Activated CD4-positive, alpha-beta T cell treated with anti-CD3 and anti-CD28 coated beads, Interleukin-2, amount 10 ng/mL, durations not matched to agents 24 days and 14 days (primary cell): ENCODE results near the gene SOS2. TPM values are rescaled to one million over a fixed set of nuclear protein-coding genes. Genes with fewer than 3 reads are reported as not detected.
"Not testable (repeated sequence)": the region's sequence is repeated elsewhere in the genome, so short reads cannot be mapped to it uniquely, and the experiment has no call there.

Experiments used
- DNase-seq: peaks from one replicate; pipeline ENCODE4 v3.0.0; 2022
- H3K27ac Mint-ChIP-seq: one replicate; pipeline ENCODE4 v1.8.0; 2022; ENCODE audit warnings: mild to moderate bottlenecking, mixed read lengths
- H3K27me3 Mint-ChIP-seq: one replicate; pipeline ENCODE4 v1.8.0; 2022; ENCODE audit warnings: mixed read lengths
- H3K36me3 Mint-ChIP-seq: one replicate; pipeline ENCODE4 v1.8.0; 2022; ENCODE audit warnings: low read depth, mild to moderate bottlenecking, mixed read lengths
- H3K4me1 Mint-ChIP-seq: one replicate; pipeline ENCODE4 v1.8.0; 2021; ENCODE audit warnings: mixed read lengths
- H3K4me3 Mint-ChIP-seq: one replicate; pipeline ENCODE4 v1.8.0; 2022; ENCODE audit warnings: mild to moderate bottlenecking, moderate library complexity, mixed read lengths
- H3K9me3 Mint-ChIP-seq: one replicate; pipeline ENCODE4 v1.8.0; 2021; ENCODE audit warnings: mixed read lengths
- intact Hi-C: fragments of 100-400 bp; cut with micrococcal nuclease; formaldehyde crosslinking; loops from one replicate; pipeline ENCODE4 v1.15.1; 2023
- total RNA-seq: library from RNA; stranded (reverse); gene quantifications from 2 replicates; pipeline ENCODE4 v1.2.3, GENCODE V29; 2022

The SOS2 gene
- total RNA-seq, 1 donor from 2014 or later = 17.7 TPM

DNA sequence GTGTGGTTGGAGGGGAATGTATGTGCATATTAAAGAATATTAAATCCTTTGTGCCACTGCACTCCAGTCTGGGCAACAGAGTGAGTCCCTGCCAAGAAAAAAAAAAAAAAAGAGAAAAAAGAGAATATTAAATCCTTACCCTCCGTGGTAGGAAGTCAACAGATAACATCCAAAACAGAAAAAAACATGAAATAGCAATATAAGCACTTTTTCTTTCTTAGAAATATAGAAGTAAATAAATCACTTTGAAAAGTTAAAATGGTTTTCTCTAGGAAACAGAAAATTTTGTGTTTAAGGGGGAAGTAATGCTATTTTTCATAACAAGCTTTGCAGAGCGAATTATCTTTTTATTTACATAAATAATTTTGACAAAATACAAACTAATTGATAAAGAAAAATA, 17.6 kb downstream of the SOS2 start:
- Mint-ChIP-seq H3K27ac (no peak overlapping the region), H3K27me3 (no peaks in the 10 kb centered on the region), H3K36me3 (no peaks in the 10 kb centered on the region), H3K4me3 (no peak overlapping the region), H3K4me1 (peaks cover 4% of the 10 kb centered on the region), H3K9me3 (no peaks in the 10 kb centered on the region)
- no peak for DNase-seq
- intact Hi-C loops = no loop called here

DNA sequence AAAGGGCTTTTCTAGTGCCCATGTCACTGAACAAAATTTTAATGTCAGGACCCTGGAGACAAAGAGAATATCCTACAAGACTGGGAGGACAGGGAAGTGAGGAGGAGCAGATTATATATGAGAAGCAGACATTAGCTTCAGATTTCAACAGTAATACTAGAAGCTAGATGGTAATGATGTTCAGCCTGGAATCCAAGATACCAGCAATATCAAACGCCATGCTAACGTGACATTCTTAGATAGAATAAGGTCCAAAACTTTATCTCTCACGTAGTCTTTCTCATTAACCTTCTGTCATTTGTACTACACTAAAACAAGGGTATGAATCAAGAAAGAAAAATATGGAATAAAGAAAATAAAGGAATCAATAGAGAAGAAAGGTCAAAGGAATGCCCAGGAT, 18.7 kb downstream of the SOS2 start:
- intact Hi-C loops = no loop called here
- peaks cover 4% of the 10 kb centered on the region for H3K4me1 Mint-ChIP-seq
- DNase-seq = no peak
- no peaks in the 10 kb centered on the region for H3K9me3 Mint-ChIP-seq
- no peak overlapping the region for H3K27ac Mint-ChIP-seq
- H3K36me3 Mint-ChIP-seq = no peaks in the 10 kb centered on the region
- H3K4me3 Mint-ChIP-seq = no peak overlapping the region
- no peaks in the 10 kb centered on the region for H3K27me3 Mint-ChIP-seq

DNA sequence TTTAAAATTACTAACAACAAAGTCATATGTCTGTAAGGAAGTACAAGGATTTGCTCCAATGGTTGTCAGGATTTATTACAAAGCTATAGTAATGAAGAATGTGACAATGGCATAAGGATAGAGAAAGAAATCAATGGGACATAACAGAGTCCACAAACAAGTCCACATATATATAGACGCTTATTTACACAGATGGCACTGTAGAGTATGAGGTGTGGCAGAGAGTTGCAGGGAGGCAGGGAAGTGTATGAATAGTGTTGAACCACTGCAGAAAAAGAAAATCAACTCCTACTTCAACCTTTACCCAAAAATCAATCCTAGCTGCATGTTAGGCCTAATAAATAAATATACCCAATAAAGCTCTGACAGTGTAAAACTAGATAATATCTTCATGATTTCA, 21.3 kb downstream of the SOS2 start:
- Mint-ChIP-seq H3K9me3 (no peaks in the 10 kb centered on the region), H3K4me1 (peaks cover 4% of the 10 kb centered on the region), H3K27ac (no peak overlapping the region), H3K27me3 (no peaks in the 10 kb centered on the region), H3K36me3 (no peaks in the 10 kb centered on the region), H3K4me3 (no peak overlapping the region)
- DNase-seq = no peak
- intact Hi-C loops = no loop called here

DNA sequence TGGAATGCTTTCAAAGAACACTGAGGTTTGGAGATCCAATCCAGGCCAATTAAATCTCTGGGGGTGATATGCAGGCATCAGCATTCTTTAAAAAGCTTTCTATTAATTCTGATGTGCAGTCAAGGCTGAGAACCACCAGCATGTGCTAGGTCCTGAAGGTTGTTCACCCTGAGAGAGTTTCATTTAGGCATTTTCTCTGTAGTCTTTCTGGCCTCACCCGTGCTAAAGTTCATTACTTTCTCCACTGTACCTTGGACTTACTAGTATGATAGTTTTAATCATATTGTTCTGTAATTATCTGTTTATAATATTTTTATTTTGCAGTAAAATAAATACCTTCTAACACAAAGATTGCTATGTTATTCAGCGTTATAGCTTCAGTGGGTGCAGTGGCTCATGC, 32.9 kb downstream of the SOS2 start:
- H3K27ac Mint-ChIP-seq = no peak overlapping the region
- H3K36me3 Mint-ChIP-seq = peaks cover 15% of the 10 kb centered on the region
- no peak for DNase-seq
- H3K4me1 Mint-ChIP-seq = no peaks in the 10 kb centered on the region
- no peaks in the 10 kb centered on the region for H3K27me3 Mint-ChIP-seq
- intact Hi-C loops = no loop called here
- no peaks in the 10 kb centered on the region for H3K9me3 Mint-ChIP-seq
- H3K4me3 Mint-ChIP-seq = no peak overlapping the region

DNA sequence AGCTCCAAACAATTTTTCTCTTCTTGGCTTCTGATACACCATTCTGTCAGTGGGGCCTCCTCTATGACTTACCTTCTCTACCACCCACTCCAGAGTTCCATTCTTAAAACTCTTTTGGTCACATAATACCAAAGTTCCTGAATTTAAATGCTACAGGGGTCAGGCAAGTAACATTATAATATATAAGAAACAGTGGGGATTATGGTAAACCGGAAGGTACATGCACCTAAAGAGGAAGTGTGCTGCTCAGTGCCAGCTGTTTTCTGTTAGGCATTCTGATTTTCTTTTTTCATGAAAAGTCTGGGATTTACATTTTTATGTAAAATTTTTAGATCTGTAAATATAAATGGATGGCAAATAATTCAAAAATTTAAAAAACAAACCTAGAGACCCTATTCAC, 39.9 kb downstream of the SOS2 start:
- Mint-ChIP-seq H3K36me3 (peaks cover 7% of the 10 kb centered on the region), H3K27ac (no peak overlapping the region), H3K4me1 (no peaks in the 10 kb centered on the region), H3K9me3 (no peaks in the 10 kb centered on the region), H3K27me3 (no peaks in the 10 kb centered on the region), H3K4me3 (no peak overlapping the region)
- intact Hi-C loops = no loop called here
- no peak for DNase-seq

DNA sequence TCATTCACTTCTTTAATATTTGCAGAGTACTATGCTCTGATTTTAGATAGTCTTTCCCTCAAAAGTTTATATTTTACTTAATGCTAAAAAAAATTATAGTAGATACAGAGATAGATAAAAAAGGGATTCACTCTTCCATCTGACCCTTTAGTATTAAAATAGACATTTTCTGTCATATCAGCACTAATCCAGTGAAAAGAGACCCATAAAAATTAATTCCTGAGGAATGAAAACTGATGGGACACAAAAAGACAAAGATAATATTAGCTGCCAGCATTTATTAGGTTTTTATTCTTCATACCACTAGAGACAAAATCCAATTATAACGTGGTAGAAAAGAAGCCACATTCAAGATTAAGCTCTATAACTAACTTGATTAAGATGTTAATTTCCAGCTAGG, 45.3 kb downstream of the SOS2 start:
- intact Hi-C loops = no loop called here

DNA sequence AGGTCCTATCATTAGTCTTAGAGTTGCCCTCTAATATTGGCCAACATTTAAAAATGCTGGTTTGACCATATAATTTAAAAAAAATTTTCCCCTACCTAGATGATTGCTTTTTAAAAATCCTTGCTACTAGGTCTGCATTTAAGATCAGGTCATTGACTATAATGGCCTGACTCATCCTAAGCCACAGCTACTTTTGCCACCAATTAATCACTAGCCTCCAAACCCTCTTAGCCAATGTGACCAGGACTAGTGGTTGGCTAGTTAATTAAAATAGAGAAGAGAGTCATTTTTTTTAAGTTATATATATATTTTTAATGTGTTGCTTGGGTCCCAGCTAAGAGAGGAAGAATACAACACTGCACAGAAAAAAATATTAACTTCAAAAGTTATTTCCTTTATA, 57.5 kb downstream of the SOS2 start:
- DNase-seq = no peak
- no peaks in the 10 kb centered on the region for H3K27me3 Mint-ChIP-seq
- H3K4me3 Mint-ChIP-seq = no peak overlapping the region
- no peaks in the 10 kb centered on the region for H3K4me1 Mint-ChIP-seq
- no peaks in the 10 kb centered on the region for H3K9me3 Mint-ChIP-seq
- intact Hi-C loops = no loop called here
- no peak overlapping the region for H3K27ac Mint-ChIP-seq
- peaks cover 17% of the 10 kb centered on the region for H3K36me3 Mint-ChIP-seq

More for the DNA sequence above, 45.3 kb downstream of the SOS2 start:
- H3K27ac Mint-ChIP-seq = no peak overlapping the region
- no peaks in the 10 kb centered on the region for H3K9me3 Mint-ChIP-seq
- no peaks in the 10 kb centered on the region for H3K4me1 Mint-ChIP-seq
- no peaks in the 10 kb centered on the region for H3K27me3 Mint-ChIP-seq
- peaks cover 10% of the 10 kb centered on the region for H3K36me3 Mint-ChIP-seq
- no peak overlapping the region for H3K4me3 Mint-ChIP-seq
- DNase-seq = no peak

DNA sequence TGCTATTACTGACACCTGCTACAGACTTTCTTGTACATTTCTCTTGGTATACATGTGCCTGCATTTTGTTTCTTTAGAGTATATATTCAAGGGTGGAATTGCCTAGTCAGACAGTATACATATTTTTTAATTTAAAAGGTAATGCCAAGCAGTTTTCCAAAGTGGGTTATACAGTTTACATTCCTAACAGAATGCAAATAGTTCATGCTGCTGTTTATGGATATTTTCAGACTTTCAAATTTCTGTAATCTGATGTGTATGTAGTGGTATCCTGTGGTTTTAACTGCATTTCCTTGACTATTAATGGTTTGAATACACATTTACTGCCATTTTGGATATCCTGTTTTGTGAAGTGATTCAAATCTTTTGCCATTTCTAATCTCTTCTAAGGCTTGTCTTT, 59.5 kb downstream of the SOS2 start:
- no peak for DNase-seq
- Mint-ChIP-seq H3K27me3 (no peaks in the 10 kb centered on the region), H3K4me1 (no peaks in the 10 kb centered on the region), H3K4me3 (no peak overlapping the region), H3K27ac (no peak overlapping the region), H3K36me3 (peaks cover 6% of the 10 kb centered on the region), H3K9me3 (no peaks in the 10 kb centered on the region)
- intact Hi-C loops = no loop called here

DNA sequence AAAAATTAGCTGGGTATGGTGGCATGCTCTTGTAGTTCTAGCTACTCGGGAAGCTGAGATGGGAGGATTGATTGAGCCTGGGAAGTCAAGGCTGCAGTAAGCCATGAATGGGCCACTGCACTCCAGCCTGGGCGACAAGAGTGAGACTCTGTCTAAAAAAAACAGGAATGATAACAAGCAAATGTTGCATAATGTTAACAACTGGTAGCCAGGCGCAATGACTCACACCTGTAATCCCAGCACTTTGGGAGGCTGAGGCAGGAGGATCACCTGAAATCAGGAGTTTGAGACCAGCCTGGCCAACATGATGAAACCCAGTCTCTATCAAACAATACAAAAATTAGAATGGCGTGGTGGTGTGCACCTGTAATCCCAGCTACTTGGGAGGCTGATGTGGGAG, 64.0 kb downstream of the SOS2 start:
- H3K4me1 Mint-ChIP-seq, H3K27me3 Mint-ChIP-seq, H3K36me3 Mint-ChIP-seq, DNase-seq, H3K9me3 Mint-ChIP-seq, H3K27ac Mint-ChIP-seq, H3K4me3 Mint-ChIP-seq, intact Hi-C loops: not testable (repeated sequence)

DNA sequence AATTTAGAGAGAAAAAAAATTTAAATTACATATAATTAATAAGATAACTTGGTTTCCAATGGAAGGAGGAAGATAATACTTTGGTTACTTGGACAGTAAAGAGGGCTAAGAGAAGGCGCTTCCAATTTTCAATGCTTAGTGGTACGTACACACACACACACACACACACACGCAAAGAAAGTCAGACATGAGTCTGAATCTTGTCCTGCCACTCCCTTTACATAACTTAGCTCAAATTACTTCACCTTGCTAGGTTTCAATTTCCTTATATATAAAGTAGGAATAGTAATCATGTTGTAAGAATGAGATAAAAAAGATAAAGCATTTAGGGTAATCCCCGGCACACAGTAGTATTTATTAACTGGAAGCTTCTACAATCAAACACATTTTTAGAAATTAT, 75.3 kb downstream of the SOS2 start:
- Mint-ChIP-seq H3K27me3 (no peaks in the 10 kb centered on the region), H3K4me1 (no peaks in the 10 kb centered on the region), H3K4me3 (no peak overlapping the region), H3K27ac (no peak overlapping the region), H3K36me3 (peaks cover 30% of the 10 kb centered on the region), H3K9me3 (no peaks in the 10 kb centered on the region)
- intact Hi-C loops = no loop called here
- no peak for DNase-seq

DNA sequence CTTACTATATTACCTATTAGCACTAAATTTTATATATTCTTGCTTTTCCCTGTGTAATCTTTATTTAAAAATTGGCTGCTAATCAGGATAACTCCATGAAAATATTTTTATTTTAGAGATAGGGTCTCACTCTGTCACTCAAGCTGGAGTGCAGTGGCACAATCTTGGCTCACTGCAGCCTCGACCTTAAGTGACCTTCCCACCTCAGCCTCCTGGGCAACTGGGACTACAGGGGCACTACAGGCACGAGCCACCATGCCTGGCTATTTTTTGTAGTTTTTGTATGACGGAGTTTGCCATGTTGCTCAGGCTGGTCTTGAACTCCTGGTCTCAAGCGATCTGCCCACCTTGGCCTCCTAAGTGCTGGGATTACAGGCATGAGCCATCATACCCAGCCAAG, 82.6 kb downstream of the SOS2 start:
- Mint-ChIP-seq H3K4me3 (no peak overlapping the region), H3K4me1 (no peaks in the 10 kb centered on the region), H3K27me3 (no peaks in the 10 kb centered on the region), H3K27ac (no peak overlapping the region), H3K36me3 (peaks cover 21% of the 10 kb centered on the region), H3K9me3 (no peaks in the 10 kb centered on the region)
- DNase-seq = no peak
- intact Hi-C loops = loop anchor here (10.0 kb wide), 1 partner anchor 56 kb away; no protein-coding TSS in a partner anchor

DNA sequence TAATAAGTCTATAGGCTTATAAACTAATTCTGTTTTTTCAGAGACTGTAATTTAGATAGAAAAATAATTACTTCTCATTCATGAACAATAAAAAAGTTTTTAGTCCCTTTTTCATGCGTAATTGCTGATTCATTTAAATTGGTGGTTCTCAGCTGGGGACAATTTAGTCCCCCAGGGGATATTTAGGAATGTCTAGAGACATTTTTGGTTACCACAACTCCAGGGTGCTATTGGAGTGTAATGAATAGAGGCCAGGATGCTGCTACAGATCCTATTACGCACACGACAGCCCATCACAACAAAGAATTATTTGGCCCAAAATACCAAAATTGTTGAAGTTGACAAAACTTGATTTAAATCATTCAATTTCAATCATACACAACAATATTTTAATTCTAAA, 92.2 kb downstream of the SOS2 start:
- DNase-seq = no peak
- Mint-ChIP-seq H3K9me3 (no peaks in the 10 kb centered on the region), H3K4me1 (no peaks in the 10 kb centered on the region), H3K27ac (no peak overlapping the region), H3K4me3 (no peak overlapping the region), H3K27me3 (no peaks in the 10 kb centered on the region), H3K36me3 (peaks cover 3% of the 10 kb centered on the region)
- intact Hi-C loops = no loop called here

DNA sequence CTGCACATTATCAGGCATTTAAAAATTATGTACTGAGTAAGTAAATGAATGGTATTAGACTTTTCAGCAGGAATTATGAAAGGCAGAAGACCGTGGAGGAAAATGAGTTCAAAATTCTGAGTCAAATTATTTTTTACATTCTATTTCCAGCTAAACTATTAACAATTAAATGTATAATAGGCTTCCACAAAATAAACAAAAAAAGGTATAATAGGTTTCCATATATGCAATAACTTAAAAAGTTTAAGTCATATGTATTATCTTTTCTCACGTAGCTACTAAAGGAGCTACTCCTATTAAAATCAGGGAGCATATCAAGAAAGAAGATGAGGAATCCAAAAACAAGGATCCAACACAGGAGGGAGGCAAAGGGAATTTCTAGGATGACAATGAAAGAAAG, 103.6 kb downstream of the SOS2 start:
- intact Hi-C loops = no loop called here
- H3K4me1 Mint-ChIP-seq = peaks cover 3% of the 10 kb centered on the region
- peaks cover 25% of the 10 kb centered on the region for H3K36me3 Mint-ChIP-seq
- H3K4me3 Mint-ChIP-seq = no peak overlapping the region
- no peaks in the 10 kb centered on the region for H3K27me3 Mint-ChIP-seq
- H3K27ac Mint-ChIP-seq = no peak overlapping the region
- DNase-seq = no peak
- H3K9me3 Mint-ChIP-seq = no peaks in the 10 kb centered on the region

DNA sequence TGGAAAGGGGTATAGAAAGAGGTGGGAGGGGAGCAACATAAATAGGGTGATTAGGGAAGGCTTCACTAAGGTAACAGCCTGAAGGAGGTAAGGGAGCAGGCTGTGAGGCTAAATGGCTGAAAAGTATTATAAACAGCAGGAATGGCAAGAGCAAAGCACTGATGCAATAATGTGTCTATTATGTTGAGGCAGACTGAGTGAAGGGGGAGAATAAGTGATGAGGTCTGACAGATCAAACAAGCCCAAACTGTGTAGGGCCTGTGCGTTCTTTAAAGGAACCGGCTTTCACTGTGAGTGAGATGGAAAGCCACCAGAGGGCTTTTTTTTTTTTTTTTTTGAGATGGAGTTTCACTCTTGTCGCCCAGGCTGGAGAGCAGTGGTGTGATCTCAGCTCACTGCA, 108.3 kb downstream of the SOS2 start:
- Mint-ChIP-seq H3K4me1 (no peaks in the 10 kb centered on the region), H3K4me3 (no peak overlapping the region), H3K36me3 (peaks cover 15% of the 10 kb centered on the region), H3K27me3 (no peaks in the 10 kb centered on the region), H3K9me3 (no peaks in the 10 kb centered on the region), H3K27ac (no peak overlapping the region)
- intact Hi-C loops = no loop called here
- DNase-seq = no peak

DNA sequence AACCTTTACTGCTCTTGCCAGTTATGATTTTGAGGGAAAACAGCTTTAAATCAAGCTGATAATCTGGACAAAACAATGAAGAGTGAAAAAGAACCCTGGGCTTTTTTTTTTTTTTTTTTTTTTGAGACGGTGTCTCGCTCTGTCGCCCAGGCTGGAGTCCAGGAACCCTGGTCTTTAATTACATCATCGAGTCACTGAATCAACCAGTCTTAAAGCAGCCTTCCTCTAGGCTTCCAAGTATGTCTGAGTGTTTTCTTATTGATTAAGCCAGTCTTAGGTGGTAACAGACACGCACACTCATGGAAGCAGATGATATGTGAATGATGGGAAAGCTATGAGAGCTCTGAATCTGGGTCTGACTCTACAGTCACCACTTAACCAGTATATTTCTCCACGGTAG, 109.1 kb downstream of the SOS2 start:
- Mint-ChIP-seq H3K36me3 (peaks cover 14% of the 10 kb centered on the region), H3K4me1 (no peaks in the 10 kb centered on the region), H3K9me3 (no peaks in the 10 kb centered on the region), H3K27me3 (no peaks in the 10 kb centered on the region), H3K4me3 (no peak overlapping the region), H3K27ac (no peak overlapping the region)
- intact Hi-C loops = no loop called here
- no peak for DNase-seq
